IPS DF 6.9 (cell line): ENCODE measurements around the gene TSPAN16.

Source experiments
- DNase-seq: peaks from one replicate; pipeline ENCODE4 v3.0.0-alpha.2; 2013; ENCODE audit warnings: low read depth, low spot score
- H3K27ac ChIP-seq: one replicate; pipeline ENCODE4 v1.5.1; 2013; ENCODE audit warnings: low read length, control low read depth
- H3K27me3 ChIP-seq: 2 replicates; pipeline ENCODE4 v1.6.1; 2013; ENCODE audit warnings: mild to moderate bottlenecking, low read length; ENCODE audit not compliant: control insufficient read depth, insufficient read depth
- H3K36me3 ChIP-seq: 2 replicates; pipeline ENCODE4 v1.6.1; 2013; ENCODE audit warnings: low read length; ENCODE audit not compliant: control insufficient read depth, insufficient read depth
- H3K4me1 ChIP-seq: 2 replicates; pipeline ENCODE4 v1.6.1; 2013; ENCODE audit warnings: low read length; ENCODE audit not compliant: control insufficient read depth, insufficient read depth
- H3K4me3 ChIP-seq: 2 replicates; pipeline ENCODE4 v1.5.1; 2013; ENCODE audit warnings: mild to moderate bottlenecking, low read length
- H3K9me3 ChIP-seq: 2 replicates; pipeline ENCODE4 v1.6.1; 2013; ENCODE audit warnings: low read length, inconsistent platforms; ENCODE audit not compliant: control insufficient read depth, insufficient read depth
- WGBS: extraction: QIAGEN DNeasy Blood & Tissue Kit; methylation state at CpG from one replicate; pipeline ENCODE4 v1.1.7; 2013; ENCODE audit warnings: mixed read lengths, missing lambda C conversion rate; ENCODE audit not compliant: insufficient read length, insufficient coverage; 5-methylcytosine and 5-hydroxymethylcytosine counted together

TSPAN16 gene

GRCh38 chr19:11361037-11361770 is 65.2 kb downstream of the TSPAN16 start:
- H3K27me3 ChIP-seq: no peaks in the 10 kb centered on the region
- no CpG with 5 or more reads among the region's 43 CpGs for WGBS
- H3K27ac ChIP-seq: no peak overlapping the region
- no peaks in the 10 kb centered on the region for H3K9me3 ChIP-seq
- no peaks in the 10 kb centered on the region for H3K36me3 ChIP-seq
- peak overlapping the region; percentile 46; the same call in 1 of the 2 replicates for H3K4me3 ChIP-seq
- DNase-seq: no peak
- peaks cover 2% of the 10 kb centered on the region; the same call in 1 of the 2 replicates for H3K4me1 ChIP-seq

GRCh38 chr19:11361771-11362731 is 66.1 kb downstream of the TSPAN16 start:
- Histone ChIP-seq H3K36me3 (no peaks in the 10 kb centered on the region), H3K9me3 (no peaks in the 10 kb centered on the region), H3K4me3 (peak overlapping the region; percentile 46; the same call in 1 of the 2 replicates), H3K27ac (no peak overlapping the region), H3K4me1 (peaks cover 2% of the 10 kb centered on the region; the same call in 1 of the 2 replicates), H3K27me3 (no peaks in the 10 kb centered on the region)
- WGBS: no CpG with 5 or more reads among the region's 35 CpGs
- DNase-seq: no peak

GRCh38 chr19:11363881-11364280 is 67.9 kb downstream of the TSPAN16 start:
- DNase-seq: no peak
- H3K27me3 ChIP-seq: no peaks in the 10 kb centered on the region
- H3K9me3 ChIP-seq: no peaks in the 10 kb centered on the region
- peaks cover 2% of the 10 kb centered on the region; the same call in 1 of the 2 replicates for H3K4me1 ChIP-seq
- H3K27ac ChIP-seq: no peak overlapping the region
- no peaks in the 10 kb centered on the region for H3K36me3 ChIP-seq
- H3K4me3 ChIP-seq: no peak overlapping the region
- no CpG with 5 or more reads among the region's 10 CpGs for WGBS

- no peak overlapping the region for H3K4me3 ChIP-seq
- no peak overlapping the region for H3K27ac ChIP-seq
- DNase-seq: no peak
- H3K27me3 ChIP-seq: no peaks in the 10 kb centered on the region
- H3K36me3 ChIP-seq: no peaks in the 10 kb centered on the region
- H3K4me1 ChIP-seq: peaks cover 2% of the 10 kb centered on the region; the same call in 1 of the 2 replicates
- no CpG with 5 or more reads among the region's 28 CpGs for WGBS
- H3K9me3 ChIP-seq: no peaks in the 10 kb centered on the region
Measured at GRCh38 chr19:11364296-11364904, 68.4 kb downstream of the TSPAN16 start.

GRCh38 chr19:11364935-11365334 is 69.0 kb downstream of the TSPAN16 start:
- no peak overlapping the region for H3K27ac ChIP-seq
- H3K36me3 ChIP-seq: no peaks in the 10 kb centered on the region
- DNase-seq: no peak
- H3K9me3 ChIP-seq: no peaks in the 10 kb centered on the region
- peaks cover 2% of the 10 kb centered on the region; the same call in 1 of the 2 replicates for H3K4me1 ChIP-seq
- H3K4me3 ChIP-seq: no peak overlapping the region
- no peaks in the 10 kb centered on the region for H3K27me3 ChIP-seq
- WGBS: no CpG with 5 or more reads among the region's 5 CpGs
